ENCODE results near the gene MAP2K5. TPM values are rescaled to one million over a fixed set of nuclear protein-coding genes. Genes with fewer than 3 reads are reported as not detected.

The MAP2K5 gene
- total and polyA plus RNA-seq, 9 of the 15 experiments (the other 6 are each of a cell fraction or from before 2014, with no cell fraction given), result 0.41 to 16.5 (median 7.5) TPM

- Histone ChIP-seq H3K4me2 (ENCODE audit: insufficient read depth, low read length) (no peak overlapping the region), H3K36me3 (ENCODE audit: control insufficient read depth, insufficient read depth, low read length) (no peaks in the 10 kb centered on the region), H4K20me1 (replicated peaks; ENCODE audit: control insufficient read depth, insufficient read depth, low read length) (peaks cover 6% of the 10 kb centered on the region), H3K9me3 (replicated peaks; ENCODE audit: control insufficient read depth, insufficient read depth, low read depth, low read length) (no peaks in the 10 kb centered on the region; the same call in 1 of the 2 replicates), H2AFZ (ENCODE audit: low read depth, low read length) (no peak overlapping the region), H3K9me1 (ENCODE audit: control insufficient read depth, insufficient read depth, low read length) (no peaks in the 10 kb centered on the region), H3K27me3 (ENCODE audit: control insufficient read depth in 2 of 2, insufficient read depth in 2 of 2, low read length in 2 of 2) (peaks cover 24 to 39% of the 10 kb centered on the region in 2 experiments; a peak in 4 of 5 replicates), H3K4me3 (no peak overlapping the region), H3K79me2 (ENCODE audit: control insufficient read depth, insufficient read depth, low read length) (no peaks in the 10 kb centered on the region), H3K9ac (ENCODE audit: insufficient read depth in 1 of 2, low read depth in 2 of 2, low read length in 2 of 2) (no peak overlapping the region), H3K4me1 (replicated peaks in 1 of 2; ENCODE audit: control insufficient read depth in 2 of 2, insufficient read depth in 2 of 2, low read length in 2 of 2) (peaks cover 0 to 32% of the 10 kb centered on the region in 2 experiments; a peak in 2 of 5 replicates), H3K27ac (ENCODE audit: extremely low read depth, low read depth, low read length) (no peak overlapping the region)
- no peak for ATAC-seq
- in situ Hi-C loops (cut with MboI), result no loop called here
- ChIA-PET POLR2A (no interaction called here), CTCF (ENCODE audit: low intra/inter-chr PET ratio) (no interaction called here)
- intact Hi-C loops (cut with micrococcal nuclease), result no loop called here
- no TSS peak for BruUV-seq (replicated peaks)
- no peak for FAIRE-seq
- 84% methylated on average over 48 of the region's 77 CpGs for WGBS (ENCODE audit: insufficient coverage, low coverage, missing lambda C conversion rate)
- DNase-seq (ENCODE audit: extremely low read depth in 1 of 4, low spot score in 3 of 4), result no peak
- TF ChIP-seq SMARCA5 (IDR thresholded peaks at IDR 0.05) (no peak), ZMIZ1 (IDR thresholded peaks at IDR 0.05; ENCODE audit: low read depth in 2 of 2, low read length in 2 of 2) (no peak), ZFP1 (CRISPR knock-in tag; IDR thresholded peaks at IDR 0.05) (no peak), EZH2 (IDR thresholded peaks at IDR 0.05; ENCODE audit: borderline replicate concordance, low read depth, low read length) (no peak), ATF7 (IDR thresholded peaks at IDR 0.05) (no peak), ZEB2 (IDR thresholded peaks at IDR 0.05) (no peak), ZNF644 (tag; IDR thresholded peaks at IDR 0.05; ENCODE audit: low read depth) (no peak), NR3C1 (CRISPR knock-in tag; IDR thresholded peaks at IDR 0.05) (no peak), CBX5 (IDR thresholded peaks at IDR 0.05; ENCODE audit: borderline replicate concordance, low read depth) (no peak), UBTF (IDR thresholded peaks at IDR 0.05; ENCODE audit: borderline replicate concordance in 1 of 2, low read depth in 2 of 2, low read length in 2 of 2) (no peak)
- TF ChIP-seq, protein P1, sequence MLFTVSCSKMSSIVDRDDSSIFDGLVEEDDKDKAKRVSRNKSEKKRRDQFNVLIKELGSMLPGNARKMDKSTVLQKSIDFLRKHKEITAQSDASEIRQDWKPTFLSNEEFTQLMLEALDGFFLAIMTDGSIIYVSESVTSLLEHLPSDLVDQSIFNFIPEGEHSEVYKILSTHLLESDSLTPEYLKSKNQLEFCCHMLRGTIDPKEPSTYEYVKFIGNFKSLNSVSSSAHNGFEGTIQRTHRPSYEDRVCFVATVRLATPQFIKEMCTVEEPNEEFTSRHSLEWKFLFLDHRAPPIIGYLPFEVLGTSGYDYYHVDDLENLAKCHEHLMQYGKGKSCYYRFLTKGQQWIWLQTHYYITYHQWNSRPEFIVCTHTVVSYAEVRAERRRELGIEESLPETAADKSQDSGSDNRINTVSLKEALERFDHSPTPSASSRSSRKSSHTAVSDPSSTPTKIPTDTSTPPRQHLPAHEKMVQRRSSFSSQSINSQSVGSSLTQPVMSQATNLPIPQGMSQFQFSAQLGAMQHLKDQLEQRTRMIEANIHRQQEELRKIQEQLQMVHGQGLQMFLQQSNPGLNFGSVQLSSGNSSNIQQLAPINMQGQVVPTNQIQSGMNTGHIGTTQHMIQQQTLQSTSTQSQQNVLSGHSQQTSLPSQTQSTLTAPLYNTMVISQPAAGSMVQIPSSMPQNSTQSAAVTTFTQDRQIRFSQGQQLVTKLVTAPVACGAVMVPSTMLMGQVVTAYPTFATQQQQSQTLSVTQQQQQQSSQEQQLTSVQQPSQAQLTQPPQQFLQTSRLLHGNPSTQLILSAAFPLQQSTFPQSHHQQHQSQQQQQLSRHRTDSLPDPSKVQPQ (CRISPR knock-in tag; IDR thresholded peaks at IDR 0.05; ENCODE audit: borderline replicate concordance), result no peak
- TF ChIP-seq, protein P2, sequence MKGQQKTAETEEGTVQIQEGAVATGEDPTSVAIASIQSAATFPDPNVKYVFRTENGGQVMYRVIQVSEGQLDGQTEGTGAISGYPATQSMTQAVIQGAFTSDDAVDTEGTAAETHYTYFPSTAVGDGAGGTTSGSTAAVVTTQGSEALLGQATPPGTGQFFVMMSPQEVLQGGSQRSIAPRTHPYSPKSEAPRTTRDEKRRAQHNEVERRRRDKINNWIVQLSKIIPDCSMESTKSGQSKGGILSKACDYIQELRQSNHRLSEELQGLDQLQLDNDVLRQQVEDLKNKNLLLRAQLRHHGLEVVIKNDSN (CRISPR knock-in tag; IDR thresholded peaks at IDR 0.05), result no peak
Measured at GRCh38 chr15:67825881-67826716, 283.6 kb downstream of the MAP2K5 start.
